GM12878 (cell line): ENCODE data around the gene UBE2D3. TPM values are rescaled to one million over a fixed set of nuclear protein-coding genes. Genes with fewer than 3 reads are reported as not detected.
A peak's percentile ranks its signal among the peaks of the same experiment; 100 is the strongest.

Experiments
- ATAC-seq: fragments of 200-7000 bp; cut with Tn5 transposase; 3 replicates; pipeline ENCODE4 v1.9.1; 2020; ENCODE audit warnings: mild to moderate bottlenecking, moderate library complexity
- BruUV-seq: library from RNA; stranded (reverse); fragments of 400-500 nt; replicated peaks from 2 replicates; lab custom pipeline; 2021; lab: Mats Ljungman, UMichigan
- CTCF ChIA-PET: fragments of 300-600 bp; sonication (Branson Sonifier 250); formaldehyde crosslinking; extraction: SDS; loops from one replicate; lab custom pipeline; 2021; ENCODE audit warnings: inconsistent platforms; lab: Yijun Ruan, JAX
- POLR2A ChIA-PET: fragments of 350-600 bp; formaldehyde crosslinking; extraction: SDS; loops from one replicate; lab custom pipeline; 2021; ENCODE audit warnings: inconsistent platforms; lab: Charles Lee
- RAD21 ChIA-PET: fragments of 300-600 bp; sonication (Branson Sonifier 250); formaldehyde crosslinking; loops from one replicate; lab custom pipeline; 2023; ENCODE audit warnings: antibody characterized with exemption; ENCODE audit not compliant: unreplicated experiment; lab: Charles Lee
- SMC1A ChIA-PET: fragments of 300-600 bp; sonication (Branson Sonifier 250); formaldehyde crosslinking; loops from one replicate; lab custom pipeline; 2023; ENCODE audit not compliant: unreplicated experiment, uncharacterized antibody; lab: Charles Lee
- DNase-seq: peaks from one replicate; pipeline ENCODE4 v3.0.0-alpha.2; 2011; ENCODE audit warnings: low read depth, low spot score
- FAIRE-seq: peaks from 3 replicates; lab custom pipeline; 2011; peaks lifted over from hg19 to GRCh38; lab: Jason Lieb, UNC
- H2AFZ ChIP-seq: 2 replicates; pipeline ENCODE4 v1.6.0; 2011; ENCODE audit warnings: low read depth, low read length, control low read depth; ENCODE audit not compliant: control insufficient read depth
- H3K27ac ChIP-seq: 2 replicates; pipeline ENCODE4 v1.5.1; 2011; ENCODE audit warnings: control low read depth; ENCODE audit not compliant: control insufficient read depth, insufficient read depth
- H3K27me3 ChIP-seq, 2 experiments: replicated peaks in 1 of 2; 2 replicates each; pipeline versions ENCODE4 v1.6.0 to v1.6.1; 2011; ENCODE audit warnings: low read length in 1 of 2; ENCODE audit not compliant: control insufficient read depth in 2 of 2, insufficient read depth in 2 of 2
- H3K36me3 ChIP-seq, 2 experiments: 2 replicates each; pipeline ENCODE4 v1.5.1; 2011; ENCODE audit warnings: low read length in 1 of 2; ENCODE audit not compliant: control insufficient read depth in 2 of 2, insufficient read depth in 2 of 2
- H3K4me1 ChIP-seq: 2 replicates; pipeline ENCODE4 v1.6.1; 2011; ENCODE audit warnings: mild to moderate bottlenecking, low read length, moderate library complexity, mixed read lengths; ENCODE audit not compliant: control insufficient read depth, insufficient read depth
- H3K4me2 ChIP-seq: 2 replicates; pipeline ENCODE4 v1.6.0; 2011; ENCODE audit warnings: control low read depth; ENCODE audit not compliant: control insufficient read depth, insufficient read depth
- H3K4me3 ChIP-seq: fragments of 200-600 bp; sonication (generic); 2 replicates; pipeline ENCODE4 v1.5.1; 2016
- H3K79me2 ChIP-seq: 2 replicates; pipeline ENCODE4 v1.6.0; 2011; ENCODE audit warnings: low read length; ENCODE audit not compliant: control insufficient read depth, insufficient read depth
- H3K9ac ChIP-seq: 2 replicates; pipeline ENCODE4 v1.8.0; 2011; ENCODE audit warnings: low read length, control low read depth, mixed read lengths; ENCODE audit not compliant: control insufficient read depth, insufficient read depth
- H3K9me3 ChIP-seq: replicated peaks from 3 replicates; pipeline ENCODE4 v1.5.1; 2011; ENCODE audit warnings: mild to moderate bottlenecking, low read length; ENCODE audit not compliant: control insufficient read depth, insufficient read depth
- H4K20me1 ChIP-seq: 2 replicates; pipeline ENCODE4 v1.6.0; 2011; ENCODE audit not compliant: control insufficient read depth, insufficient read depth
- CBFB ChIP-seq: IDR thresholded peaks from 2 replicates; pipeline ENCODE4 v1.6.1; 2016; ENCODE audit warnings: antibody characterized with exemption, low read depth
- FOXK2 ChIP-seq: fragments of 450-650 bp; IDR thresholded peaks from 2 replicates; pipeline ENCODE4 v1.6.1; 2017; ENCODE audit warnings: mild to moderate bottlenecking, moderate library complexity
- GATAD2B ChIP-seq: fragments of 450-650 bp; conservative IDR thresholded peaks from 2 replicates; pipeline ENCODE4 v1.6.1; 2017; ENCODE audit warnings: low read depth, mild to moderate bottlenecking, moderate library complexity
- IKZF2 ChIP-seq, 2 experiments: fragments of 450-650 bp; IDR thresholded peaks; 2 replicates each; pipeline ENCODE4 v1.6.1; 2017; ENCODE audit warnings: mild to moderate bottlenecking in 2 of 2, moderate library complexity in 2 of 2
- KLF5 ChIP-seq: fragments of 450-650 bp; IDR thresholded peaks from 2 replicates; pipeline ENCODE4 v1.6.1; 2014; ENCODE audit warnings: mild to moderate bottlenecking; ENCODE audit not compliant: partially characterized antibody
- NR2C1 ChIP-seq: fragments of 450-650 bp; IDR thresholded peaks from 2 replicates; pipeline ENCODE4 v1.6.1; 2017; ENCODE audit warnings: antibody characterized with exemption, mild to moderate bottlenecking, moderate library complexity
- SP1 ChIP-seq: IDR thresholded peaks from one replicate; pipeline ENCODE4 v1.6.1; 2011; ENCODE audit warnings: low read depth, low read length
- STAT3 ChIP-seq: IDR thresholded peaks from 2 replicates; pipeline ENCODE4 v1.6.1; 2011; ENCODE audit warnings: low read depth, low read length, improper control_type of control experiment
- TARDBP ChIP-seq: IDR thresholded peaks from 2 replicates; pipeline ENCODE4 v1.6.1; 2016; ENCODE audit warnings: borderline replicate concordance
- WRNIP1 ChIP-seq: IDR thresholded peaks from 2 replicates; pipeline ENCODE4 v1.6.1; 2011; ENCODE audit warnings: low read depth, low read length, improper control_type of control experiment, borderline replicate concordance
- WGBS: methylation state at CpG from one replicate; pipeline ENCODE4 v1.1.6; 2016; ENCODE audit warnings: low lambda C conversion rate; ENCODE audit not compliant: insufficient replicate concordance, insufficient coverage; ENCODE audit errors: missing lambda C conversion rate; 5-methylcytosine and 5-hydroxymethylcytosine counted together
- in situ Hi-C: fragments of 300-500 bp; cut with MboI; formaldehyde crosslinking; loops from 9 replicates; pipeline ENCODE4 v1.14.3; 2018; ENCODE audit warnings: mixed read lengths
- intact Hi-C: fragments of 100-400 bp; cut with micrococcal nuclease; formaldehyde crosslinking; loops from one replicate; pipeline ENCODE4 v1.14.2; 2022; ENCODE audit not compliant: unreplicated experiment
- polyA plus RNA-seq, 11 experiments: library from polyadenylated mRNA; depleted of rRNA in 4 of 11; unstranded in 6 of 11; stranded (reverse) in 5 of 11; fragments of >200 nt; fragmentation: Nextera tagmentation in 4 of 11; fragmentation: Illumina TruSeq in 1 of 11; extraction: Ambion mirVana in 4 of 11; extraction: Trizol in 1 of 11; gene quantifications; 1 replicate in 1 of 11; 2 replicates in 10 of 11; pipeline versions ENCODE4 v1.2.1 to v1.2.3, GENCODE V29; 2011 to 2016; ENCODE audit warnings: inconsistent platforms in 2 of 11, missing spikeins in 2 of 11, low read depth in 1 of 11
- total RNA-seq, 4 experiments: library from RNA; depleted of rRNA in 3 of 4; stranded (reverse); fragments of >200 nt in 3 of 4; fragmentation: Illumina TruSeq in 1 of 4; extraction: Trizol in 1 of 4; gene quantifications; 2 replicates each; pipeline versions ENCODE4 v1.2.1 to v1.2.3, GENCODE V29; 2013 to 2021
- TF ChIP-seq, protein P1 (sequence below): fragments of 450-650 bp; IDR thresholded peaks from 2 replicates; pipeline ENCODE4 v1.6.1; 2016; ENCODE audit warnings: mild to moderate bottlenecking
- TF ChIP-seq, protein P2 (sequence below): fragments of 450-650 bp; IDR thresholded peaks from 2 replicates; pipeline ENCODE4 v1.6.1; 2017; ENCODE audit warnings: mild to moderate bottlenecking, low read depth, inconsistent platforms; ENCODE audit not compliant: poor library complexity, severe bottlenecking
- TF ChIP-seq, protein P3 (sequence below): IDR thresholded peaks from 2 replicates; pipeline ENCODE4 v1.6.1; 2012; ENCODE audit warnings: improper control_type of control experiment, low read depth, low read length; ENCODE audit not compliant: insufficient replicate concordance

The UBE2D3 gene
- total and polyA plus RNA-seq, 10 of the 15 experiments (the other 5 are each of a cell fraction or from before 2014, with no cell fraction given), result 162 to 572 (median 395) TPM

DNA sequence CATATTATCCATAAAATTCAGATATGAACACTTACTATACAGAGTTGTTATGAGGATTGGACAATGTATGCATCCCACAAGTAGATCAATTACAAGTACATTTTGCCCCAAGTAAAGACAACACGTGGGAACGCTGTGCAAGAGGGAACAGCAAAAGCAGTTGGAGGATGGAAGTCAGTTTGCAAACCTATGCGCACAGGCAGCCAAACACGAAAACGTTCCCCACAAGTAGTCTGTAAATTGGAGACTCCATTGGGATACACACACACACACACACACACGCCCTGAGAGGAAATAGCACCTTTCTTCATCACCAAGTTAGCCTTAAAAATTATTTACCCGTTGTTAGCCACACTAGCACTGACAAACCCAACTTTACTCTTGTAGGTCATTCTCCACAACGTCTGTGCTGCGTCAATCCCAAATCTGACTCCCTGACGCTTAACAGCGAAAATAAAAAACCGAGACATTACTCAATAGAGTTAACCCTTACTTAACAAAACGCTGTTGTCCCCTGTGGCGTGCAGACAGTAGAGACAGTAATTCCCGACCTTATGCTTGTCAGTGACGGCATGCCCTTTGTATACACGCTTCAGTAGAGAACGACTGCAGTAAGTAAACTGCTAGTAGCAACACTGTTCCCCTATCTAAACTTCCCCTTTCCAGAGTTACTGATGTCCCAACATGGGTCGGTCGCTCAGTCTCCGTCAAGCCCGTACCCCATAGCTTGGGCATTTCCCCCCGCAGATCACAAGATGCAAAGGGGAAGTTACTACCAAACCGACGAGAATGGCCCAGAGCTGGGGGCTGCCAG lies 67.3 kb downstream of the UBE2D3 start:
- Histone ChIP-seq H3K27ac (peak overlapping the region; percentile 85), H3K79me2 (peaks cover 43% of the 10 kb centered on the region), H3K9me3 (peaks cover 1% of the 10 kb centered on the region; the same call in 1 of the 3 replicates), H3K4me2 (peak overlapping the region; percentile 84), H4K20me1 (no peaks in the 10 kb centered on the region), H3K4me1 (no peaks in the 10 kb centered on the region; the same call in 1 of the 2 replicates), H3K4me3 (peak overlapping the region; percentile 98), H3K27me3 (no peaks in the 10 kb centered on the region), H3K36me3 (no peaks in the 10 kb centered on the region), H3K9ac (peak overlapping the region; percentile 88), H2AFZ (peak overlapping the region; percentile 99)
- TSS peak; percentile 61 for BruUV-seq
- intact Hi-C loops (loop anchor here (1.0 to 5.0 kb wide), 2 partner anchors 73 to 107 kb away; partner anchors contain the start of gene CISD2), in situ Hi-C loops (no loop called here)
- WGBS, result under 1% methylated on average over 25 of the region's 25 CpGs
- FAIRE-seq (peak; percentile 66), DNase-seq (peak; percentile 40), ATAC-seq (peak; percentile 81)
- SMC1A ChIA-PET, result interaction anchor here (0.8 to 2.0 kb wide), 8 partner anchors 10 to 79 kb away, joined by 3 to 12 read pairs (median 4); partner anchors contain the start of gene UBE2D3
- RAD21 ChIA-PET, result interaction anchor here (0.8 to 2.1 kb wide), 16 partner anchors 11 to 259 kb away, joined by 3 to 27 read pairs (median 4); partner anchors contain the start of gene UBE2D3
- CTCF ChIA-PET, result interaction anchor here (0.6 to 1.5 kb wide), 10 partner anchors 11 to 415 kb away, joined by 3 to 6 read pairs (median 3); partner anchors contain the start of genes SLC39A8 and UBE2D3
- POLR2A ChIA-PET, result interaction anchor here (0.7 to 2.2 kb wide), 14 partner anchors 12 to 260 kb away, joined by 3 to 11 read pairs (median 4); partner anchors contain the start of genes CISD2, SLC9B1 and UBE2D3
- TF ChIP-seq NR2C1 (no peak), WRNIP1 (no peak), CBFB (no peak), STAT3 (no peak), GATAD2B (0 out of 2 replicates have a peak, but pooled peaks have one; percentile 54), FOXK2 (no peak; the same call in 1 of the 2 replicates), KLF5 (peak; percentile 41), SP1 (no peak), TARDBP (peak; percentile 7; the same call in 1 of the 2 replicates), IKZF2 (IDR thresholded peaks at IDR 0.05) (peak; percentile 49 to 71)
- TF ChIP-seq, protein P1, sequence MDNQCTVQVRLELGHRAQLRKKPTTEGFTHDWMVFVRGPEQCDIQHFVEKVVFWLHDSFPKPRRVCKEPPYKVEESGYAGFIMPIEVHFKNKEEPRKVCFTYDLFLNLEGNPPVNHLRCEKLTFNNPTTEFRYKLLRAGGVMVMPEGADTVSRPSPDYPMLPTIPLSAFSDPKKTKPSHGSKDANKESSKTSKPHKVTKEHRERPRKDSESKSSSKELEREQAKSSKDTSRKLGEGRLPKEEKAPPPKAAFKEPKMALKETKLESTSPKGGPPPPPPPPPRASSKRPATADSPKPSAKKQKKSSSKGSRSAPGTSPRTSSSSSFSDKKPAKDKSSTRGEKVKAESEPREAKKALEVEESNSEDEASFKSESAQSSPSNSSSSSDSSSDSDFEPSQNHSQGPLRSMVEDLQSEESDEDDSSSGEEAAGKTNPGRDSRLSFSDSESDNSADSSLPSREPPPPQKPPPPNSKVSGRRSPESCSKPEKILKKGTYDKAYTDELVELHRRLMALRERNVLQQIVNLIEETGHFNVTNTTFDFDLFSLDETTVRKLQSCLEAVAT, result 0 out of 2 replicates have a peak, but pooled peaks have one; percentile 29
- TF ChIP-seq, protein P2, sequence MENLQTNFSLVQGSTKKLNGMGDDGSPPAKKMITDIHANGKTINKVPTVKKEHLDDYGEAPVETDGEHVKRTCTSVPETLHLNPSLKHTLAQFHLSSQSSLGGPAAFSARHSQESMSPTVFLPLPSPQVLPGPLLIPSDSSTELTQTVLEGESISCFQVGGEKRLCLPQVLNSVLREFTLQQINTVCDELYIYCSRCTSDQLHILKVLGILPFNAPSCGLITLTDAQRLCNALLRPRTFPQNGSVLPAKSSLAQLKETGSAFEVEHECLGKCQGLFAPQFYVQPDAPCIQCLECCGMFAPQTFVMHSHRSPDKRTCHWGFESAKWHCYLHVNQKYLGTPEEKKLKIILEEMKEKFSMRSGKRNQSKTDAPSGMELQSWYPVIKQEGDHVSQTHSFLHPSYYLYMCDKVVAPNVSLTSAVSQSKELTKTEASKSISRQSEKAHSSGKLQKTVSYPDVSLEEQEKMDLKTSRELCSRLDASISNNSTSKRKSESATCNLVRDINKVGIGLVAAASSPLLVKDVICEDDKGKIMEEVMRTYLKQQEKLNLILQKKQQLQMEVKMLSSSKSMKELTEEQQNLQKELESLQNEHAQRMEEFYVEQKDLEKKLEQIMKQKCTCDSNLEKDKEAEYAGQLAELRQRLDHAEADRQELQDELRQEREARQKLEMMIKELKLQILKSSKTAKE, result peak; percentile 60
- TF ChIP-seq, protein P3, sequence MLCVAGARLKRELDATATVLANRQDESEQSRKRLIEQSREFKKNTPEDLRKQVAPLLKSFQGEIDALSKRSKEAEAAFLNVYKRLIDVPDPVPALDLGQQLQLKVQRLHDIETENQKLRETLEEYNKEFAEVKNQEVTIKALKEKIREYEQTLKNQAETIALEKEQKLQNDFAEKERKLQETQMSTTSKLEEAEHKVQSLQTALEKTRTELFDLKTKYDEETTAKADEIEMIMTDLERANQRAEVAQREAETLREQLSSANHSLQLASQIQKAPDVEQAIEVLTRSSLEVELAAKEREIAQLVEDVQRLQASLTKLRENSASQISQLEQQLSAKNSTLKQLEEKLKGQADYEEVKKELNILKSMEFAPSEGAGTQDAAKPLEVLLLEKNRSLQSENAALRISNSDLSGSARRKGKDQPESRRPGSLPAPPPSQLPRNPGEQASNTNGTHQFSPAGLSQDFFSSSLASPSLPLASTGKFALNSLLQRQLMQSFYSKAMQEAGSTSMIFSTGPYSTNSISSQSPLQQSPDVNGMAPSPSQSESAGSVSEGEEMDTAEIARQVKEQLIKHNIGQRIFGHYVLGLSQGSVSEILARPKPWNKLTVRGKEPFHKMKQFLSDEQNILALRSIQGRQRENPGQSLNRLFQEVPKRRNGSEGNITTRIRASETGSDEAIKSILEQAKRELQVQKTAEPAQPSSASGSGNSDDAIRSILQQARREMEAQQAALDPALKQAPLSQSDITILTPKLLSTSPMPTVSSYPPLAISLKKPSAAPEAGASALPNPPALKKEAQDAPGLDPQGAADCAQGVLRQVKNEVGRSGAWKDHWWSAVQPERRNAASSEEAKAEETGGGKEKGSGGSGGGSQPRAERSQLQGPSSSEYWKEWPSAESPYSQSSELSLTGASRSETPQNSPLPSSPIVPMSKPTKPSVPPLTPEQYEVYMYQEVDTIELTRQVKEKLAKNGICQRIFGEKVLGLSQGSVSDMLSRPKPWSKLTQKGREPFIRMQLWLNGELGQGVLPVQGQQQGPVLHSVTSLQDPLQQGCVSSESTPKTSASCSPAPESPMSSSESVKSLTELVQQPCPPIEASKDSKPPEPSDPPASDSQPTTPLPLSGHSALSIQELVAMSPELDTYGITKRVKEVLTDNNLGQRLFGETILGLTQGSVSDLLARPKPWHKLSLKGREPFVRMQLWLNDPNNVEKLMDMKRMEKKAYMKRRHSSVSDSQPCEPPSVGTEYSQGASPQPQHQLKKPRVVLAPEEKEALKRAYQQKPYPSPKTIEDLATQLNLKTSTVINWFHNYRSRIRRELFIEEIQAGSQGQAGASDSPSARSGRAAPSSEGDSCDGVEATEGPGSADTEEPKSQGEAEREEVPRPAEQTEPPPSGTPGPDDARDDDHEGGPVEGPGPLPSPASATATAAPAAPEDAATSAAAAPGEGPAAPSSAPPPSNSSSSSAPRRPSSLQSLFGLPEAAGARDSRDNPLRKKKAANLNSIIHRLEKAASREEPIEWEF, result no peak
